Measurements from ENCODE around the gene NDE1. TPM values are rescaled to one million over a fixed set of nuclear protein-coding genes. Genes with fewer than 3 reads are reported as not detected.
A peak's percentile ranks its signal among the peaks of the same experiment; 100 is the strongest.

Gene NDE1
- total and polyA plus RNA-seq, 8 donors = 3.3 to 13.2 (median 5.9) TPM

DNA sequence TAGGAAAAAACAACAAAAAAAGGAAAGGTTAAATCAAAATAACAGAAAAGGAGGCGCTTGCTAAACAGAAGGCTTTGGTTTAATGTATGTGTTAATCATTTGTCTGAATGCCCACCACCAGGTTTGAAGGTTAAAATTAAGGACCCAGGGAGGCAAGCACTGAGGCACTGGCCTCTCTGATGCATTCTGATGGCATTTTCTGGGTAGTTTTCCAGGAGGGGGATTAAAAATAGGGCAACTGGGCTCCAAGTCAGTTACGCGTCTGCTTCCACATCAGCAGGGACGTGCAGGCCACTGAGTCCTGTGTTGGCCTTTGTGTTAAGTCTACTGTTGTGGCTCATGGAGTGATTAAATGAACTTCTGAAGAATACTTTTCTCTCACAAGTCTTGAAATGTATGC is 34.0 kb upstream of the NDE1 start:
- FAIRE-seq (no peak), ATAC-seq (no peak), DNase-seq (no peak)
- H3K4me1 ChIP-seq = peaks cover 0 to 6% (median 0%) of the 10 kb centered on the region in 3 donors
- intact Hi-C loops (cut with DNase I) = no loop called here
- H3K4me3 ChIP-seq = no peak overlapping the region
- TF ChIP-seq, protein P1, sequence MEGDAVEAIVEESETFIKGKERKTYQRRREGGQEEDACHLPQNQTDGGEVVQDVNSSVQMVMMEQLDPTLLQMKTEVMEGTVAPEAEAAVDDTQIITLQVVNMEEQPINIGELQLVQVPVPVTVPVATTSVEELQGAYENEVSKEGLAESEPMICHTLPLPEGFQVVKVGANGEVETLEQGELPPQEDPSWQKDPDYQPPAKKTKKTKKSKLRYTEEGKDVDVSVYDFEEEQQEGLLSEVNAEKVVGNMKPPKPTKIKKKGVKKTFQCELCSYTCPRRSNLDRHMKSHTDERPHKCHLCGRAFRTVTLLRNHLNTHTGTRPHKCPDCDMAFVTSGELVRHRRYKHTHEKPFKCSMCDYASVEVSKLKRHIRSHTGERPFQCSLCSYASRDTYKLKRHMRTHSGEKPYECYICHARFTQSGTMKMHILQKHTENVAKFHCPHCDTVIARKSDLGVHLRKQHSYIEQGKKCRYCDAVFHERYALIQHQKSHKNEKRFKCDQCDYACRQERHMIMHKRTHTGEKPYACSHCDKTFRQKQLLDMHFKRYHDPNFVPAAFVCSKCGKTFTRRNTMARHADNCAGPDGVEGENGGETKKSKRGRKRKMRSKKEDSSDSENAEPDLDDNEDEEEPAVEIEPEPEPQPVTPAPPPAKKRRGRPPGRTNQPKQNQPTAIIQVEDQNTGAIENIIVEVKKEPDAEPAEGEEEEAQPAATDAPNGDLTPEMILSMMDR (IDR thresholded peaks at IDR 0.05) = no peak
- H3K27me3 ChIP-seq = no peaks in the 10 kb centered on the region
- no peaks in the 10 kb centered on the region for H3K9me3 ChIP-seq
- H3K36me3 ChIP-seq = peaks cover 0 to 74% (median 30%) of the 10 kb centered on the region in 3 donors
- 88 to 95% methylated on average over 4 of the region's 4 CpGs for WGBS, 2 donors
- no peak overlapping the region for H3K27ac ChIP-seq

DNA sequence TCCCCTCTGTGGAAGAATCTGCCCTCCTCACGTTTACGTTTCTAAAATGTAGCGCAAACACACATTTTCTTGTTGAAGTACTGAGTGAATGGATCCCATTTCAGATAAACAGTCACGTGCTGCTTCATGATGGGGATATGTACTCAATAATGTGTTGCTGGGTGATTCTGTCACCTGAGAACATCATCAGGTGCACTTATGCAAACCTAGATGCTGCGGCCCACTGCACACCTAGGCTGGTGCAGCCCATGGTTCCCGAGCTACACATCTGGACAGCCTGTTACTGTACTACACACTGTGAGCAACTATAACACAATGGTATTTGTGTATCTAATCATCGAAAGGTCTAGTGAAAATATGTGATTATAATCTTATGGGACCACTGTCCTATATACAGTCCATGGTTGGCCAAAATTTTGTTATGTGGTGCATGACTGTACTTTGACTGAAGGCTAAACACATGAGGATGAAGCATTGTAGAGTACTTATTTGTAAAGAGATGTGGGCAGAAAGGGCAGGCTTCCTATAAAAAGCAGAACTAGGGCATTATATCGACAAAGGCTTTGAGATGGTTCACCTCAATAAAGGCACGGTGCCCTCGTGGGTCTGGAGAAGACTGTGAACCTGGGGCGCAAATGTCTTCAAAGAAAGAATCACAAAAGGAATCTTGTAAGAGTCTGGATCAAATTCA is 33.4 kb upstream of the NDE1 start:
- TF ChIP-seq, protein P1 (IDR thresholded peaks at IDR 0.05) = no peak
- no peak for FAIRE-seq
- 91 to 93% methylated on average over 11 of the region's 11 CpGs for WGBS, 2 donors
- DNase-seq = no peak
- Histone ChIP-seq H3K4me1 (no peaks in the 10 kb centered on the region), H3K4me3 (no peak overlapping the region), H3K36me3 (peaks cover 0 to 76% (median 30%) of the 10 kb centered on the region in 3 donors), H3K27ac (no peak overlapping the region), H3K27me3 (no peaks in the 10 kb centered on the region), H3K9me3 (no peaks in the 10 kb centered on the region)
- intact Hi-C loops (cut with DNase I) = no loop called here
- peak in 2 of 4 donors; percentile 24 to 67 for ATAC-seq

DNA sequence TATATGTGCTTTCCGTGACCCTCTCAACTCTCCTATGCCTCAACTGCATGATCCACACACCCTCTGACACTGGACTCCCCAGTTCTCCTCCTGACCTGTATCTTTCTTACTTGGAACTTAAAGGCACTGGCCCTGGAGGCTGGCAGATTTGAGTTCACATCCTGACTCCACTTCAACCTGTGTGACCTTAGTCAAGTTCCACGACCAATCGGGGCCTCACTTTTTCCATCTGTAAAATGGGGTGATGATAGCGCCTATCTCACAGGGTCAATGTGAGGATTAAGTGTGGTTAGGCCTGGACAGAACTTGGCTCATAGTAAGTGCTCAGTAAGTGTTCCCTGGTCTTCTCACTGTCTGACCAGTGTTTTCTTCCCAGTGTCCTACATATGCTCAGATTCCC is 32.1 kb upstream of the NDE1 start:
- 92 to 97% methylated on average over 4 of the region's 4 CpGs for WGBS, 2 donors
- Histone ChIP-seq H3K27ac (no peak overlapping the region), H3K4me1 (no peaks in the 10 kb centered on the region), H3K9me3 (no peaks in the 10 kb centered on the region), H3K36me3 (peaks cover 0 to 78% (median 39%) of the 10 kb centered on the region in 3 donors), H3K4me3 (no peak overlapping the region), H3K27me3 (no peaks in the 10 kb centered on the region)
- intact Hi-C loops (cut with DNase I) = no loop called here
- no peak for DNase-seq
- TF ChIP-seq, protein P1 (IDR thresholded peaks at IDR 0.05) = no peak
- FAIRE-seq = no peak
- no peak for ATAC-seq

DNA sequence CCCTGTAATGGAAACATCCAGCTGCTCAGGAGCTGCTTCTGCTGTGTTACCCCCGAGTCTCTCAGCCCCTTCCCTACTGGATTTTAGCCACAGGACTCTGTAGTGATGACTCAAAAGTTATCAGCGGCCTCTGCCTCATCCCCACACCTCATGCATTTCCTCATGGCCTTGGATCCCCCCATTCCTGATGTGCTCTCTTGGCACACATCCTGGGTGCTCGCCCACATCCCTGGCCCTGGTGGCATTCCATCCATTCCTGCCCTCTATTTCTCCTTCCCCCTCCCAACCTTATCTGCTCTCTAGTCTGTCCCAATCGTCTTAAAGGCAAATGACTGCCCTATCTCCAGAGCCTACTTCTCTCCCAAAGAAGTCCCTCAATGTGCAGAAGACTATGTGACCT is 31.7 kb upstream of the NDE1 start:
- TF ChIP-seq, protein P1 (IDR thresholded peaks at IDR 0.05) = no peak
- DNase-seq = no peak
- Histone ChIP-seq H3K27me3 (no peaks in the 10 kb centered on the region), H3K36me3 (peaks cover 0 to 82% (median 40%) of the 10 kb centered on the region in 3 donors), H3K4me3 (no peak overlapping the region), H3K4me1 (no peaks in the 10 kb centered on the region), H3K27ac (no peak overlapping the region), H3K9me3 (no peaks in the 10 kb centered on the region)
- intact Hi-C loops (cut with DNase I) = no loop called here
- ATAC-seq = no peak
- 83 to 85% methylated on average over 4 of the region's 4 CpGs for WGBS, 2 donors
- no peak for FAIRE-seq

DNA sequence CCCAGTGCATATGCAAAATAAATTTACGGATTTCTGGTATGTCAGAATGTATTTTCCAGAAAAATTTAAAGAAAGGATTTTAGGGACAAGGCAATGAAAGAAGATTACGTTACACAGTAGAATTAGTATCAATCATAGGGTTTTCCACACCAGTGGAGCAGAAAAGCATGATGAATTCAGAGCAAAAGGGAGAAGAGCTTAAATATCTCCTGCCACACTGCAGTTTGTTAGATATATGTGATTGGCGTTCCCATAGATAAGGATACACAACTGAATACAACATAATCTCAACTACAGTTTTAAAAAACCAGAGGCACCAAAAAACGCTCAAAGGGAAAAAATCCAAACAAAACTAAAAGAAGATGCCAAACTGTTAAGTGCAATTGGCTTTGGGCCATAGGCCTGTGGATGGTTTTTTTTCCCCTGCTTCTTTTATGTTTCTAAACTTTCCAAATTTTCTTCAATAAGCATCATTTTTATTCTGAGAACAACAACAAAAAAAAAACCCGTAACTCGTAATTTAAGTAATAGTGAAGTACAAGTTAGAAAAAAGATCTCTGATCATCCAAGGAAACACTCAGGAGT is 29.3 kb upstream of the NDE1 start:
- H3K4me3 ChIP-seq = no peak overlapping the region
- peaks cover 0 to 87% (median 54%) of the 10 kb centered on the region in 3 donors for H3K36me3 ChIP-seq
- FAIRE-seq (no peak), DNase-seq (no peak), ATAC-seq (no peak)
- no peaks in the 10 kb centered on the region for H3K9me3 ChIP-seq
- no peaks in the 10 kb centered on the region for H3K4me1 ChIP-seq
- intact Hi-C loops (cut with DNase I) = no loop called here
- no peaks in the 10 kb centered on the region for H3K27me3 ChIP-seq
- no peak overlapping the region for H3K27ac ChIP-seq
- TF ChIP-seq, protein P1 (IDR thresholded peaks at IDR 0.05) = no peak
- 77 to 85% methylated on average over 6 of the region's 6 CpGs for WGBS, 2 donors
